DOHH2 (cell line): Measurements from ENCODE around the gene FRAS1.
A peak's percentile ranks its signal among the peaks of the same experiment; 100 is the strongest.

Experiments used
- H3F3A ChIP-seq: fragments of 200-600 bp; sonication (generic), shearing (Covaris generic); 2 replicates; pipeline ENCODE4 v1.6.0; 2016; ENCODE audit warnings: antibody characterized with exemption, mild to moderate bottlenecking; ENCODE audit not compliant: control insufficient read depth, insufficient read depth
- H3K27ac ChIP-seq: fragments of 200-600 bp; sonication (generic); 2 replicates; pipeline ENCODE4 v1.5.1; 2014; ENCODE audit warnings: low read depth, mild to moderate bottlenecking, low read length, moderate library complexity
- H3K27me3 ChIP-seq: fragments of 200-600 bp; sonication (generic); 2 replicates; pipeline ENCODE4 v1.6.1; 2014; ENCODE audit warnings: mild to moderate bottlenecking, low read length, mixed read lengths; ENCODE audit not compliant: control insufficient read depth
- H3K36me3 ChIP-seq: fragments of 200-600 bp; sonication (generic); 2 replicates; pipeline ENCODE4 v1.6.1; 2014; ENCODE audit warnings: mild to moderate bottlenecking, low read length, moderate library complexity, mixed read lengths; ENCODE audit not compliant: control insufficient read depth
- H3K4me1 ChIP-seq: fragments of 200-600 bp; sonication (generic); 2 replicates; pipeline ENCODE4 v1.6.1; 2014; ENCODE audit warnings: mild to moderate bottlenecking, low read length, mixed read lengths; ENCODE audit not compliant: control insufficient read depth
- H3K4me2 ChIP-seq: fragments of 200-600 bp; sonication (generic); 2 replicates; pipeline ENCODE4 v1.6.0; 2014; ENCODE audit warnings: mild to moderate bottlenecking, low read length, moderate library complexity
- H3K4me3 ChIP-seq: fragments of 200-600 bp; sonication (generic); 2 replicates; pipeline ENCODE4 v1.5.1; 2014; ENCODE audit warnings: mild to moderate bottlenecking, low read length, mixed read lengths
- H3K79me2 ChIP-seq: fragments of 200-600 bp; sonication (generic); 2 replicates; pipeline ENCODE4 v1.6.1; 2014; ENCODE audit warnings: mild to moderate bottlenecking, low read length, mixed read lengths; ENCODE audit not compliant: control insufficient read depth
- H3K9me2 ChIP-seq: fragments of 200-600 bp; sonication (generic); replicated peaks from 2 replicates; pipeline ENCODE4 v1.6.1; 2014; ENCODE audit warnings: mild to moderate bottlenecking, low read length, mixed read lengths; ENCODE audit not compliant: control insufficient read depth
- H3K9me3 ChIP-seq: fragments of 200-600 bp; sonication (generic); 2 replicates; pipeline ENCODE4 v1.6.1; 2014; ENCODE audit warnings: antibody characterized with exemption, low read length, mixed read lengths; ENCODE audit not compliant: control insufficient read depth, insufficient read depth
- H4K20me1 ChIP-seq: fragments of 200-600 bp; sonication (generic); 2 replicates; pipeline ENCODE4 v1.6.0; 2014; ENCODE audit warnings: low read depth, mild to moderate bottlenecking, antibody characterized with exemption, low read length, moderate library complexity; ENCODE audit not compliant: control insufficient read depth, insufficient read depth
- EZH2phosphoT487 ChIP-seq: fragments of 200-600 bp; sonication (generic); IDR thresholded peaks from 2 replicates; pipeline ENCODE4 v1.6.1; 2017; ENCODE audit warnings: borderline replicate concordance, mild to moderate bottlenecking, antibody characterized with exemption, low read length, moderate library complexity, mixed read lengths
- TF ChIP-seq, protein P1 (sequence below): fragments of 200-600 bp; sonication (generic); IDR thresholded peaks from one replicate; pipeline ENCODE4 v1.5.1; 2014; ENCODE audit warnings: antibody characterized with exemption, mild to moderate bottlenecking, low read depth, low read length; ENCODE audit not compliant: poor library complexity, severe bottlenecking

FRAS1 gene

GRCh38 chr4:78591404-78591803 lies 534.3 kb downstream of the FRAS1 start:
- no peaks in the 10 kb centered on the region for H3K79me2 ChIP-seq

DNA sequence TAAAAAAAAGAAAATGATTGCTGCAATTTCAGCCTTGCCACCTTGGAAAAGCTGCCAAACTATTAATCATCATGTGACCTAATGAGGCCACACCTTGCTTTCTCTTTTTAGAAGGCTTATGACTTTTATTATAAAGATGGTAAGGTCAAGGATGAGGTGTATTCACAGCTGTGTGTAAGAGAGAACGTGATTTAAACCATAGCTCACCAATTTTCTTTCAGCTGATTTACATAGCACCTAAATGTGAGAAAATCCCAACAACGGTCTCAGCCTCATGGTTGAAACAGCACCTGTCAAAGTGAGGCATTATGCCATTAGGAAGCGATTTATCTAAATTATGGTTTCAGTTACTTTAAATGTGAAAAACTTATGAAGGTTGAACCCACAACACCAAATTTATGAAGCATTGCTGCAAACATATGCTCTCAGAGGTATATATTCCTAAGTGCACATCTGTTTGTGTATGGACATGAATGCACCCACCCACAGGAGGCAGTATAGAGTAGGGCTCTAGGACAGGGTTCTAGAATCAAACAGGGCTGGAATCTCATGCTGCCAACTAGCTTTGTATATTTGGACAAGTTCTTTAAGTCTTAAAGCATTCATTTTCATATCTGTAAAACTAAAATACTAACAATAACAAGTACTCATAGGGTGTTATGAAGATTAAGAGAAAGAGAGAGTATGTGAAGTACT lies 535.1 kb downstream of the FRAS1 start:
- no peaks in the 10 kb centered on the region for H3K79me2 ChIP-seq
- H4K20me1 ChIP-seq, result no peaks in the 10 kb centered on the region
- no peaks in the 10 kb centered on the region for H3K4me1 ChIP-seq
- no peaks in the 10 kb centered on the region for H3K9me2 ChIP-seq
- no peak overlapping the region for H3K4me2 ChIP-seq
- H3K36me3 ChIP-seq, result no peaks in the 10 kb centered on the region
- H3K4me3 ChIP-seq, result no peak overlapping the region
- H3F3A ChIP-seq, result no peaks in the 10 kb centered on the region
- TF ChIP-seq, protein P1, sequence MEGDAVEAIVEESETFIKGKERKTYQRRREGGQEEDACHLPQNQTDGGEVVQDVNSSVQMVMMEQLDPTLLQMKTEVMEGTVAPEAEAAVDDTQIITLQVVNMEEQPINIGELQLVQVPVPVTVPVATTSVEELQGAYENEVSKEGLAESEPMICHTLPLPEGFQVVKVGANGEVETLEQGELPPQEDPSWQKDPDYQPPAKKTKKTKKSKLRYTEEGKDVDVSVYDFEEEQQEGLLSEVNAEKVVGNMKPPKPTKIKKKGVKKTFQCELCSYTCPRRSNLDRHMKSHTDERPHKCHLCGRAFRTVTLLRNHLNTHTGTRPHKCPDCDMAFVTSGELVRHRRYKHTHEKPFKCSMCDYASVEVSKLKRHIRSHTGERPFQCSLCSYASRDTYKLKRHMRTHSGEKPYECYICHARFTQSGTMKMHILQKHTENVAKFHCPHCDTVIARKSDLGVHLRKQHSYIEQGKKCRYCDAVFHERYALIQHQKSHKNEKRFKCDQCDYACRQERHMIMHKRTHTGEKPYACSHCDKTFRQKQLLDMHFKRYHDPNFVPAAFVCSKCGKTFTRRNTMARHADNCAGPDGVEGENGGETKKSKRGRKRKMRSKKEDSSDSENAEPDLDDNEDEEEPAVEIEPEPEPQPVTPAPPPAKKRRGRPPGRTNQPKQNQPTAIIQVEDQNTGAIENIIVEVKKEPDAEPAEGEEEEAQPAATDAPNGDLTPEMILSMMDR, result peak; percentile 66
- no peak for TF ChIP-seq EZH2phosphoT487
- no peaks in the 10 kb centered on the region for H3K9me3 ChIP-seq
- H3K27me3 ChIP-seq, result no peaks in the 10 kb centered on the region; the same call in none of the 2 replicates
- no peak overlapping the region for H3K27ac ChIP-seq

More at GRCh38 chr4:78591404-78591803, 534.3 kb downstream of the FRAS1 start:
- Histone ChIP-seq H3K4me3 (no peak overlapping the region), H3K27ac (no peak overlapping the region), H4K20me1 (no peaks in the 10 kb centered on the region), H3K4me1 (no peaks in the 10 kb centered on the region), H3K27me3 (no peaks in the 10 kb centered on the region; the same call in none of the 2 replicates), H3K9me3 (no peaks in the 10 kb centered on the region), H3K9me2 (no peaks in the 10 kb centered on the region), H3K36me3 (no peaks in the 10 kb centered on the region), H3F3A (no peaks in the 10 kb centered on the region), H3K4me2 (no peak overlapping the region)
- TF ChIP-seq EZH2phosphoT487, result no peak
- TF ChIP-seq, protein P1, result no peak
